T-helper 2 cell (primary cell): ENCODE measurements around the gene RBM41.

Experiments
- DNase-seq, 5 experiments: peaks; one replicate each; pipeline versions ENCODE4 v3.0.0 to v3.0.0-alpha.2; 2012 to 2022

The RBM41 gene

GRCh38 chrX:107025545-107025944 is 93.1 kb downstream of the RBM41 start:
- peak in 1 of 5 experiments; percentile 2 for DNase-seq

GRCh38 chrX:107014936-107015335 is 103.7 kb downstream of the RBM41 start:
- no peak for DNase-seq
